Measurements from ENCODE around the gene UCHL3. TPM values are rescaled to one million over a fixed set of nuclear protein-coding genes. Genes with fewer than 3 reads are reported as not detected.

Gene UCHL3
- total and polyA plus RNA-seq, 2 of the 4 experiments (the other 2 are of a cell fraction) = 63.8 to 68.3 TPM

DNA sequence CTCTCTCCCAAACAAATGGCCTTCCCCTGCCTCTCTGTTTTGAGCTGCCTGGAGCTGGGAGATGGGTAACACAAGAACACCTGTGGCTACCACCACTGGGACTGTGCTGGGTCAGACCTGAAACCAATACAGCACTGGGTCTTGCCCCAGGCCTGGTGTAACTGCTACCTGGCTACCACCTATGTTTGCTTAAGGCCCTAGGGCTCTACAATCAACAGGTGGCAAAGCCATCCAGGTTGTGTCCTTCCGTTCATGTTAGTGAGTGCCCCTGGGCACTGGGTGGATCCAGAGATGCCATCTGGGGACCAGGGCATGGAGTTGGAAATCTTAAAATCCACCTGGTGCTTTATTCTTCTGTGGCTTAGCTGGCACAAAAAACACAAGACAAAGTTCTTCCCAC is 67.6 kb downstream of the UCHL3 start:
- Histone ChIP-seq H3K4me3 (ENCODE audit: insufficient read depth, low read depth, low read length) (no peak overlapping the region), H3K27ac (ENCODE audit: insufficient read depth, low read length) (no peak overlapping the region), H4K5ac (ENCODE audit: low read depth, low read length) (no peak overlapping the region; the same call in 1 of the 2 replicates), H3K27me3 (ENCODE audit: control insufficient read depth, insufficient read depth, low read length) (no peaks in the 10 kb centered on the region), H2AK9ac (replicated peaks; ENCODE audit: low read depth, low read length, poor library complexity) (no peak overlapping the region), H3K4me1 (ENCODE audit: control insufficient read depth, insufficient read depth, low read length) (peaks cover 20% of the 10 kb centered on the region), H3K9me3 (ENCODE audit: control insufficient read depth, insufficient read depth, low read length) (no peaks in the 10 kb centered on the region), H3K18ac (ENCODE audit: low read depth, low read length) (no peak overlapping the region), H3K14ac (replicated peaks; ENCODE audit: low read depth, low read length) (no peak overlapping the region), H3K79me1 (ENCODE audit: low read depth in 1 of 2, low read length in 2 of 2) (peaks cover 0 to 31% of the 10 kb centered on the region in 2 experiments; a peak in 3 of 4 replicates), H3K9me1 (ENCODE audit: insufficient read depth, low read length) (peaks cover 10% of the 10 kb centered on the region), H2AFZ (replicated peaks; ENCODE audit: low read length, poor library complexity) (no peak overlapping the region), H4K20me1 (ENCODE audit: insufficient read depth, low read length) (no peaks in the 10 kb centered on the region), H3K36me3 (ENCODE audit: control insufficient read depth, insufficient read depth, low read length) (no peaks in the 10 kb centered on the region), H2BK5ac (ENCODE audit: low read depth, low read length, poor library complexity, severe bottlenecking) (no peak overlapping the region), H3K4ac (ENCODE audit: low read depth, low read length) (peak overlapping the region; percentile 90), H3K9ac (ENCODE audit: low read depth, low read length) (no peak overlapping the region), H2BK15ac (ENCODE audit: low read depth, low read length) (peak overlapping the region; percentile 38; the same call in 2 of the 3 replicates), H4K8ac (ENCODE audit: low read depth in 2 of 2, low read length in 2 of 2) (no peak overlapping the region), H2AK5ac (ENCODE audit: low read depth, low read length) (peak overlapping the region; percentile 93; the same call in 1 of the 2 replicates), H2BK20ac (ENCODE audit: low read depth, low read length) (peak overlapping the region; percentile 49), H3K4me2 (ENCODE audit: low read depth, low read length) (no peak overlapping the region), H3K23ac (ENCODE audit: low read depth, low read length) (no peak overlapping the region), H2BK120ac (ENCODE audit: low read depth, low read length) (peak overlapping the region; percentile 96), H4K91ac (ENCODE audit: insufficient read depth, low read depth, low read length) (0 out of 2 replicates have a peak overlapping the region, but pooled peaks have one; percentile 62), H3K56ac (ENCODE audit: extremely low read depth, insufficient read depth, low read length) (no peak overlapping the region)
- POLR2A ChIA-PET (ENCODE audit: unreplicated experiment) = no interaction called here
- DNase-seq (no peak), ATAC-seq (ENCODE audit: low read depth) (no peak)
- CTCF ChIA-PET = no interaction called here
- intact Hi-C loops (cut with micrococcal nuclease) (no loop called here), in situ Hi-C loops (cut with MboI; ENCODE audit: low sequenced_read_pairs) (no loop called here), dilution Hi-C loops (cut with HindIII; ENCODE audit: low sequenced_read_pairs, unreplicated experiment) (no loop called here)
- TF ChIP-seq SMC3 (IDR thresholded peaks at IDR 0.05; ENCODE audit: low read depth, low read length) (no peak), CEBPB (IDR thresholded peaks at IDR 0.05; ENCODE audit: low read depth, low read length) (no peak), RCOR1 (IDR thresholded peaks at IDR 0.05; ENCODE audit: insufficient replicate concordance, low read length) (no peak), MXI1 (IDR thresholded peaks at IDR 0.05; ENCODE audit: borderline replicate concordance, low read depth, low read length) (no peak), POLR2A (IDR thresholded peaks at IDR 0.05; ENCODE audit: low read depth, low read length) (no peak), RAD21 (IDR thresholded peaks at IDR 0.05; ENCODE audit: low read length) (no peak), MAZ (IDR thresholded peaks at IDR 0.05; ENCODE audit: borderline replicate concordance, low read depth, low read length) (no peak), RFX5 (IDR thresholded peaks at IDR 0.05; ENCODE audit: low read depth, low read length) (no peak), BHLHE40 (IDR thresholded peaks at IDR 0.05; ENCODE audit: low read depth, low read length) (no peak), CHD1 (IDR thresholded peaks at IDR 0.05; ENCODE audit: low read depth, low read length) (no peak), MAFK (IDR thresholded peaks at IDR 0.05; ENCODE audit: low read depth, low read length) (no peak), NFE2L2 (IDR thresholded peaks at IDR 0.05; ENCODE audit: low read depth, low read length) (no peak), FOS (IDR thresholded peaks at IDR 0.05; ENCODE audit: low read depth, low read length) (no peak)
- TF ChIP-seq, protein P1, sequence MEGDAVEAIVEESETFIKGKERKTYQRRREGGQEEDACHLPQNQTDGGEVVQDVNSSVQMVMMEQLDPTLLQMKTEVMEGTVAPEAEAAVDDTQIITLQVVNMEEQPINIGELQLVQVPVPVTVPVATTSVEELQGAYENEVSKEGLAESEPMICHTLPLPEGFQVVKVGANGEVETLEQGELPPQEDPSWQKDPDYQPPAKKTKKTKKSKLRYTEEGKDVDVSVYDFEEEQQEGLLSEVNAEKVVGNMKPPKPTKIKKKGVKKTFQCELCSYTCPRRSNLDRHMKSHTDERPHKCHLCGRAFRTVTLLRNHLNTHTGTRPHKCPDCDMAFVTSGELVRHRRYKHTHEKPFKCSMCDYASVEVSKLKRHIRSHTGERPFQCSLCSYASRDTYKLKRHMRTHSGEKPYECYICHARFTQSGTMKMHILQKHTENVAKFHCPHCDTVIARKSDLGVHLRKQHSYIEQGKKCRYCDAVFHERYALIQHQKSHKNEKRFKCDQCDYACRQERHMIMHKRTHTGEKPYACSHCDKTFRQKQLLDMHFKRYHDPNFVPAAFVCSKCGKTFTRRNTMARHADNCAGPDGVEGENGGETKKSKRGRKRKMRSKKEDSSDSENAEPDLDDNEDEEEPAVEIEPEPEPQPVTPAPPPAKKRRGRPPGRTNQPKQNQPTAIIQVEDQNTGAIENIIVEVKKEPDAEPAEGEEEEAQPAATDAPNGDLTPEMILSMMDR (conservative IDR thresholded peaks at IDR 0.05; ENCODE audit: low read depth, low read length) = no peak
- TF ChIP-seq, protein P2, sequence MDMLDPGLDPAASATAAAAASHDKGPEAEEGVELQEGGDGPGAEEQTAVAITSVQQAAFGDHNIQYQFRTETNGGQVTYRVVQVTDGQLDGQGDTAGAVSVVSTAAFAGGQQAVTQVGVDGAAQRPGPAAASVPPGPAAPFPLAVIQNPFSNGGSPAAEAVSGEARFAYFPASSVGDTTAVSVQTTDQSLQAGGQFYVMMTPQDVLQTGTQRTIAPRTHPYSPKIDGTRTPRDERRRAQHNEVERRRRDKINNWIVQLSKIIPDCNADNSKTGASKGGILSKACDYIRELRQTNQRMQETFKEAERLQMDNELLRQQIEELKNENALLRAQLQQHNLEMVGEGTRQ (IDR thresholded peaks at IDR 0.05; ENCODE audit: low read depth, low read length) = no peak
- TF ChIP-seq, protein P3, sequence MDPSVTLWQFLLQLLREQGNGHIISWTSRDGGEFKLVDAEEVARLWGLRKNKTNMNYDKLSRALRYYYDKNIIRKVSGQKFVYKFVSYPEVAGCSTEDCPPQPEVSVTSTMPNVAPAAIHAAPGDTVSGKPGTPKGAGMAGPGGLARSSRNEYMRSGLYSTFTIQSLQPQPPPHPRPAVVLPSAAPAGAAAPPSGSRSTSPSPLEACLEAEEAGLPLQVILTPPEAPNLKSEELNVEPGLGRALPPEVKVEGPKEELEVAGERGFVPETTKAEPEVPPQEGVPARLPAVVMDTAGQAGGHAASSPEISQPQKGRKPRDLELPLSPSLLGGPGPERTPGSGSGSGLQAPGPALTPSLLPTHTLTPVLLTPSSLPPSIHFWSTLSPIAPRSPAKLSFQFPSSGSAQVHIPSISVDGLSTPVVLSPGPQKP (IDR thresholded peaks at IDR 0.05; ENCODE audit: borderline replicate concordance, low read depth, low read length) = no peak
- no CpG with 5 or more reads among the region's 1 CpG for WGBS, 2 experiments (ENCODE audit: extremely low coverage in 2 of 2, insufficient read length in 1 of 2)
- BruUV-seq (replicated peaks) = no TSS peak
